IPS-NIHi11 (cell line): ENCODE results near the gene XPR1.

Experiments used
- DNase-seq: peaks from one replicate; pipeline ENCODE4 v3.0.0; 2012; ENCODE audit warnings: mixed read lengths, low spot score

XPR1 gene

DNA sequence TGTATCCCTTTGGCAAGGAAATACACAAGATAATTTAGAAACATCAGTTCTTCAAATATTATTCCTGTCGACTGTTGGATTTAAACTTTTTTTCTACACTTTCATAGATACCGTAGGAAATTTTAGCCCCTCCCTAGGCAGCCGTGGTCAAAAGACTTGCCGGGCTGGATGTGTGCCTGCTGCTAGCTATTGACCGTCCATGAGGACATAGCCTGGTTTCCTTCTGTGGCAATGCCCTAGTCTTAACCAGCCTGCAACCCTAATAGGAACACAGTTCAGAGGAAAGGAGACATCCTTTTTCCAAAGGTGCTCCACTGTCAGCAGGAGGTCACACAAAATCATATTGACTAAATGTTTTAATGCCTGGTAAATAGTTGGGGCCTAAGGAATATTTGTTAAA is 260.4 kb downstream of the XPR1 start:
- no peak for DNase-seq

DNA sequence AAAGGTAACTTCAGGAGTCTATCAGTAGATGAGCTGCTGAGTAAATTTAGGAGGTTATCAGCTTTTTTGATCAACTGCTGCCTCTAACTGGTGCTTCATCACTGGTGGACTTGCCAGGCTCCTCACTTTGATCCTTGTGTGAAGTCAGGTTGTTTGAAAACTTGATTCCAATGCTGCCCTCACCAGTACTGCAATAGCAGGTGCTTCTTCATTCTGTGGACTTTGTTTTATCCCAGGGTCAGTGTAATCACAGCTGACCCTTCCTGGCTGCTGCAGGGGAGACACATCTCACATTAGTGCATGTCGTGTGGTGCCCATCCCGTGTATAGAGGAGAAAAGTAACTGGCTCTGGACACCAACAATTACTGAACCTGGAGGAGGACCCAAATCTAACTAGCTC is 260.9 kb downstream of the XPR1 start:
- DNase-seq, result no peak

DNA sequence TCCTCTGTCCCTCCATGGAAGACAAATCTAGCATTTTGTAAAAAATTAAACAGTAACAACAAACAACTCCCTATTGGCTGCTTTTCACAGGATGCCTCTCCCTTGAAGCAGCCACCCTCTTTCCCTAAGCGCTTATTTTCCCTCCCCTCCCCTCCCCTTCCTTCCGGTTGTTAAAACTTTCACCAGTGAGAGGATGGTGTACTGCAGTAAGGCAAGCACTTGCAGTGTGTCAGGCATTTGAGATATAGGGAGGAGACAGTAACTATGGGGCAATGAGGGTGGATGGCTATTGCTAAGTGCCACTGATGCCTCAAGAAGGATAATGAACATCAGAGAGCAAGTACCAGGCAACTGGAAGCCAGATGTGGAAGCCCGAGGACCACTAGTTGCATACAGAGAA is 261.8 kb downstream of the XPR1 start:
- no peak for DNase-seq

DNA sequence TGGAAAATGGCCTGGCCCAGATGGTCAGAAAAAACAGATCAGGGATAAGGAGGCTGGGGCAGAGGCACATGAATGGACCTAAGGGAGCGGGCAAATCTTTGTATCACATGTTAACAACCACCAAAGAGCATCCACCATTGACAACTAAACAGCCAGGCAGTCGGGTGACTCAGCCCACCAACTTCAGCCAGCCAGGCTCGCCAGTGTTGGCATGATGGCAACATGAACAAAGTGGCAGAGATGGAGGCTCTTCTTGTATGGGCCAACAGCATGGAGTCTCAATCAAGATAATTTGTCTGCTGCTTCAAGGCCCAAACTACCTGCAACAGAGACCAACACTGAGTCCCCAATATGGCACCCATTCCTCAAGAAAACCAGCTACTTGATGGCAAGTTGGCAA is 264.3 kb downstream of the XPR1 start:
- no peak for DNase-seq

DNA sequence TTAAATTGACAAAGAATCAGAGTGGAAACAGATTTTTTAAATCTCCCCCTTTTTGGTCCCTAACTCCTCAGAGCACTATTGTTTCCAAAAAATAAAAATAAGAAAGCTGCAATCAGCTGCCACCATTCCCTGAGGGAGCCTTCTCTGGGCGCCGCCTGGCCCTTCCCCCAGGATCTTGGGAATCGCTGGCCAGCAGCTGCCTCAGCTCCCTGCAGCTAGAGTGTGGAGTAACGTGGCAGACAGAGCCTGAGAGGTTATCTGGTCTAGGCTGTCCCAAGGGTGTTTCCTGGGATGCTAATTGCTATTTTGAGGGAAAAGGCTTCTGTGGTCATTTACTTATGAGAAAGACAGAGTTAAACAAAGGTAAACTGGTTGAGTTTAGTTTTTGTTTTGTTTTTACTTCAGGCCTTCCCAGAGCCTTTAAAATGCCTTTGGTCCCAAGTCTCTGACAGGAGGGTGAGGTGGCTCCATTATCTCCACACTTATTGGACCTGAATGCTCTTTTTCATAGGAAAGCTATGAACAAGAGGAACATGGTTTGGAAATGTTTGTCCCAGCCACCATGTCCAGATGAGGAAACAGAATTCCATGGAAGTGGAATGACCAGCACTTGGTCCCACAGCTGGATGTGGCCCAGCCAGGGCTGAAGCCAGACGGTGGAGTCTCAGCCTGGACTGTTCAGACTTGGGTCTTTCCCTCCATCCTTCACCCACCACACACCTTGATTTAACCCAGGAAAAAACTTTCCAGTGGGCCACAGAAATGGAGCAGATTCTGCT is 266.8 kb downstream of the XPR1 start:
- DNase-seq, result peak; percentile 54

DNA sequence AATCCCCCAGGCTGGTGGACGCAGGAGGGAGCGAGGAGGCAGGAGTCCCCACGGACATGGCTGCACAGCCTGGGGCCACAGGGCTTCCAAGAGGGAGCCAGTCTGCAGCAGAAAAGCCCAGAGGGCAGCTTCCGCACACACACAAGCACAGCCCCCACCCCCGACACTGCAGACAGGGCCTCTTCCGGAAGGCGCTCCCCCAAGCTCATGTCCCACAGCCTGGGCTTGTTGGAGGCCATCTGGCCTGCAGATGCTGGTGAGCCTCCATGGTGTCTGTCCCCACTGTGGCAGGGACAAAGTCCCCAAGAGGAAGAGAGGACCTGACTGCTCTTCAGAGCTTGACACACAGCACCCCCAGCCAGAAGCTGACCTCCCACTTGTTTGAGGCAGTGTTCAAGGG is 267.4 kb downstream of the XPR1 start:
- no peak for DNase-seq

DNA sequence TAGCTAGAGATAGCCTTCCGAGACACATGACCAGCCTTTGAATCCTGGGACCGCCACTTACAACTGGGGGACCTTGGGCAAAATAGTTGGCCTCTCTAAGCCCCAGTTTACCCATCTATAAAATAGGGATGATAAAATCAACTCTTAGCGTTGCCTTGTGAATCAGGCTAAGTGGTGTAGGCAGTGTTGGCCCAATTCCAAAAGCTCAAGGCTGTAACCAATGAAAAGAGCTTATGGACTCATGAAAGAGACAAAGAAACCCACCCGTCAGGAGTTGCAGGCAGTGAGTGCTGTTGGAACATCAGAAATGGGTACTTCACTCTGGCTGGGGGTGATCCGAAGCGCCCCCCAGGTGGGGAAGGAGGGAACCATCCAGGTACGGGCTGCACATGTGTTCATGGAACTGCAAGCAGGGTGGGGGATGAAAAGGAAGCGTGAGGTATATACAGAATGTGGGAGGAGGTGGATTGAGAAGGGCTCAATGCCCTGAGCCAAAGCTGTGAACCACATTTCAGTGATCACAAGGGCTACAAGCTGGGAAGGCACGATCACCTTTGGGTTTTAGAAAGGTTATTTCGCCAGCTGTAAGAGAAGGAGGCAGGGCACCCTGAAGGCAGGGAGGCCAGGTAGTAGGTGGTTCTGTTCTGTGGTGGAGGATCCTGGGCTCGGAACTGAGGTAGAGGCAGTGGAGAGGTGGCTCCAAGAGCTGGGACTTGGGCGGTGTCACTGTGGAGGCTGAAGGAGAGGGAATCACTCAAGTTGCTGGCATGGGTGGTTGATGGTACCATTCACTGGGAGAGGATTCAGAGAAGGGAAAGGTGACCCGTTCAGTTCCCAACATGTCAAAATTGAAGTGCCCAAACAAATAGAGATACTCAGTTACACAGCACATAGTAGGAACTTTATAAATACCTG is 269.5 kb downstream of the XPR1 start:
- no peak for DNase-seq

DNA sequence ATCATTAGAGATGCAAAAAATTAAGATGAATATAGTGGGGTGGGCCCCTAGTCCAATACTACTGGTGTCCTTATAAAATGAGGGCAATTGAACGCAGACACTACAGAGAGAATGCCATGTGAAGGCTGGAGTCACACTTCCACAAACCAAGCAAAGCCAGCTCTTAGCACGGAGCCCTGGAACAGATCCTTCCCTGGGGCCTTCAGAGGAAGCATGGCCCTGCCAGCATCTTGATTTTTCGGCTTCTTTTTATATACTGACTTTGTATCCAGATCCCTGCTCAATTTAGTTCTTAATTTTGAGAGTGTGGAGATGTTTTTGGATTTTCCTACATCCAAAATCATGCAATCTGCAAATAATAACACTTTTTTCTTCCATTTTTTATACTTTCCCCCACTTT is 270.7 kb downstream of the XPR1 start:
- no peak for DNase-seq

DNA sequence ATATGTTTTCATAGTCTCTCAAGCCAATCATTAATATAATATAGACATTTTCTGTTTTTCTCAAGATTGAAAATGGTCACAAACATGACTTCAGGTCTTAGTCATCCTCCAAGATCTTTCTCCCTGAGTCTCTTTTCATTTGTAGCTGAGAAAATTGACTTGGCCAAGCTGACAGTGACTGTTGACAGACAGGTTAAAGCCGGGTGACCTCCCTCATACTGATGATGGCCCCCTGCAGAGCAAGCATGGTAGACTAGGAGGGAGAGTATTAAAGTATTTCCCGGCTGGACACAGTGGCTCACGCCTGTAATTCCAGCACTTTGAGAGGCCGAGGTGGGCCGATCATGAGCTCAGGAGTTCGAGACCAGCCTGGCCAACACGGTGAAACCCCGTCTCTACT is 274.1 kb downstream of the XPR1 start:
- peak; percentile 3 for DNase-seq

DNA sequence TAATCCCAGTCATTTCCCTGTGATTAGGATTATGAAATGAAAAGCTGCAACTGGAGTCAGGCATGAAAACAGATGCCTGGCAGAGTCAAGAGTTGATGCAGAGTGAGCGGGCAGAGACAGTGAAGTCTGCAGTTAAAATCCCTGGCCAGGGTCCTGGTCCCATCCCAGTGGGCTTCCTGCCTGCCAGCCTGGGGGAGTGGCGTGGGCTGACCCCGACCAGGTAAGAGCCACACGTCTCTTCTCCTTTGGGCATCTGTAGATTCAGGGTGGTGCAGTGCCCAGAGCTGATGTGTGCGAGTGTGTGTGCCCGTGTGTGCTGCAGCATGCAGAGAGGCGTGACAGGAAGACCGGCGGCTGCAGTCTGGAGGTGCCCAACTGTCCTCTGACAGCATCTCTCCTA is 274.7 kb downstream of the XPR1 start:
- peak; percentile 1 for DNase-seq

DNA sequence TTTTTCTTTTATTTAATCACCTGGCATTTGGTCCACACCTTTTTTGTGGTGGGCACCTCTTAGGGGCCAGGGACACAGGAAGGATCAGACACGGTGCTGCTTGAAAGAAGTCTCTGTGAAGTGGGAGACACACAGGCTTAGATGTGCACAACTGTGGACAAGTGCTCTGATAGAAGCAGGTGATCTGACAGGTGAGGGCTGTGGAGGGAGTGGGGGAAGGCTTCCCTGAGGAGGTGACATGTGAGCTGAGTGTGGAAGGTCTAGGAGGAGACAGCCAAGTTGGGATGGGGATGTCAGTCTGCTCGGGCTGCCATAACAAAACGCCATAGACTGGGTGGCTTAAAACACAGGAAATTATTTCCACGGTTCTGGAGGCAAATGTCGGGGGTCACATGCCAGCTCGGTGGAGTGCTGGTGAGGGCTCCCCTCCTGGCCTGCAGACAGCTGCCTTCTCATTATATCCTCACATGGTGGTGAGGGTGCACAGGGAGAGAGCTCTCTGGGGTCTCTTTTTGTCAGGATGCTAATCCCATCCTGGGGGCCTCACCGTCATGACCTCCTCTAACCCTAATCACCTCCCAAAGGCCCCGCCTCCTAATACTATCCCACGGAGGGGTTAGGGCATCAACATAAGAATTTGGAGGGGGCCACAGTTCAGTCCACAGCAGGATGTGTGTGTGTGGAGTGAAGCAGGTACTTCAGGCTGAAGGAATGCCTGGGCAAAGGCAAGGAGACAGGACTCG is 275.7 kb downstream of the XPR1 start:
- DNase-seq, result no peak

DNA sequence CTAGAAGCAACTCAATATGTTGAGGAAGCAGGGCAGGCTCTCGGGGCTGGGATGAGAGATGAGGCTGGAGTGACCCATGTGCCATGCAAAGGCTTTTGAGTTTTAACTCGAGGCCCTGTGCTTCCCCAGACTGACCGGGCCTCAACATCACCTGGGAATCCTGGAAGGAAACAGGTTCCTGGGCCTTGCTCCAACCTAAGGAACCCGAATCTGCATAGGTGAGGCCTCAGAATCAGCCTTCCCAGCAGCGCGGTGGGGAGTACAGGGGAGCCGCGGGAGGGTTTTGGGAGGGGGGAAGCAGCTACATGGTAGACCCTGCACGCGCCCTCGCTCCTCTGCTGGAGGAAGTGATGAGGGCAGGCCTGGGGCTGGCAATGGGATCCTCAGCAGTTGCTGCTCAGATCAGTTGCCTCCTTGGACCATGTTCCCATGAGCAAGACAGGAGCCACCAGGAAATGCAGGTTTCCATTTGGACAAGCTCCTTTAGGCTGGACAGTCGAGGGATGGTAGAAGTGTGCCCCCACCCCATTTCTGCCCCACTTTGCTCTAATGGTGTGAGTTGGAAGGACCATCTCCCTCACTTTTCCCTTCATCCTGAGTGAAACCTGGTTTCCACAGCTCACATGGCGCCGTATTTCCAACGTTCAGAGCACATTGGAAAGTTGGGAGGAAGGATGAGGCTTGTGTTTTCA is 276.4 kb downstream of the XPR1 start:
- DNase-seq, result no peak

DNA sequence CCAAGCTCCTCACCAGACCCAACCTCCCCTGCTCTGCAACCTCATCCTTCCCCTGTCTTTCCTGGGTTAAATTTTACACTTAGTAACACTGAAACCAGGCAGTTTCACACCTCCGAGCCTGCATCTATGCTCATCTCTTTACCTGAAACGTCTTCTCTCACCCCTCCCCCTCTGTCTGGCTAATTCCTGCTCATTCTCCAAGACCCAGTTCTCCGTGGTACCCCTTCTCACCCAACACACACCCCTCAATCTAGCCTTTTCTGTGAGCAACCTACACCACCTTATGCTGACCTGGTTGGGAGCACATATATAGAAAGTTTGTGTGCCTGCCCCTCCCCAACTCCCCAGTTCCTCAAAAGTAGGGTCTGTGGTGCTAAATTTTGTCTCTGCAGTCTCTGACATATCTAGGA is 277.2 kb downstream of the XPR1 start:
- no peak for DNase-seq

DNA sequence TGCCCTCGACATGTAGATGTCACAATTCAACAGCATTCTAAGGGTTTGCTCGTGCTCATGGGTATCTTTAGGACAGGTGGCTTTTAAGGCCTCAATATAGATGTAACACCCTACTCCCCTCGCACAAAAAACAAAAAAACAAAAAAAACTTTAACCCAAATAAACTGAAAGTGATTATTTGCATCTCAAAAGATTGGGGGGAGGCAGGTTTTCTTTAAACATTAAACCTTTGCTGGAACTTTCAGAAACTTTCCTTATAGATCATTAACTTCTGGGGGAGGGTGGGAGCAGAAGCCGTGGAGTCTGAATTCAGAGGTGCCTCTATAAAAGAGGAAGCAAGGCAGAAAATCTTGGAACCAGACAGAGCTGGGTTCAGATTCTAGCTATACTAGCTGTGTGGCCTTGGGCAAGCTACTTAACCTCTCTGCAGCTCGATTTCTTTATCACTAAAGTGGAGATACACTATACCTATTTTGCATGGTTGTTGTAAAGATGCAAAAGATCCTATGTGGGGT is 277.7 kb downstream of the XPR1 start:
- no peak for DNase-seq

DNA sequence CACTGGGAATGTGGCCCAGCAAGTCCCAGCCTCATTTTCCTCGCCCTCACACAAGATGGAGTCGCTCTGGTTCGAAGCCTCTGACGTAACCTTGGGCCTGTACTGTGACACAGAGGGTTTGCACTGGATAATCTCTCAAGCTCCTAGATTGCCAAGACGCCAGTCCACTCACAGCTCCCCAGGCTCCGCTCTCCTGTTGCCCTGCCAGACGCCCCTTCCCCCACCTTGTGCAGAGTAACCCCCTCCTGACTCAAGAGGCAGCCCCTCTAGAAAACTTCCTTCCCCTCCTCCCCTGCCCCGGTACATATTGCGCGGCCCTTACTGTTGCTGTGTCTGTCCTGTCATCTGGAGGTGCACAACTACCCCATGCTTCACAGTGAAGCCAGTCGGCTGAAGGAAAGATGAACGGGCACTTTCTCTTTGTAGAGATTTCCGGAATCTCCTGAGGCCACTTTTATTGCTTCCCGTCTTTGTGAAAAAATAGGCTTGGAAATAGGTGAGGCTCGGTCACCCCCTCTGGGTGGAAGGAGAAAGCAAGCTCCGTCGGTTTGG is 279.9 kb downstream of the XPR1 start:
- no peak for DNase-seq

DNA sequence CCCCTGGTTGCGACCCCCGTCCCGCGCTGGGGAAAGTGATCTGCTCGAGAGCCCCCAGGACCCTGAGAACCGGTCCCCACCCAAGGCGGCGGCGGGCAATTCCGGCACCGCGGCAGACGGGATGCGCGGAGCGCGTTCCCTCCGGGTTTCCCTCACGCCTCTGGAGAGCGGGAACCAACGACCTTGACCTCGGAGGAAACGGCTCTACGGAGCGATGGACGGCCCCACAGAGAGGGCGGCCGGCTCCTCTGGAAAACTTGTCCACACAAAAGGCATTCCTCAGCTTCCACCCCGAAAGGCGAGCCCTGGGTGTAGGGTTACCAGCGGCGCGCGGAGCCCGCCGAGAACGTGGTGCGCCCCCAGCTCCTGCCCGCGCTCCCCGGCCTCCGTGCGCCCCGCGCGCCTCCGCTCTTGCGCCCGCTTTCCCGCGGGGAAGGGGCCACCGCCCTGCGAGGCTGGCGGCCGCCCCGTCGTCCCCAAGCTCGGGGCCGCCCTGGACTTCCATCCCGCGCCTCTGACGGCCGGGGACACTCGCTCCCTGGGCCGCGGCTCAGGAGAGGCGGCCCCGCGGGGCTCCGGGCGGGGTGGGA is 280.5 kb downstream of the XPR1 start:
- DNase-seq, result peak; percentile 66

DNA sequence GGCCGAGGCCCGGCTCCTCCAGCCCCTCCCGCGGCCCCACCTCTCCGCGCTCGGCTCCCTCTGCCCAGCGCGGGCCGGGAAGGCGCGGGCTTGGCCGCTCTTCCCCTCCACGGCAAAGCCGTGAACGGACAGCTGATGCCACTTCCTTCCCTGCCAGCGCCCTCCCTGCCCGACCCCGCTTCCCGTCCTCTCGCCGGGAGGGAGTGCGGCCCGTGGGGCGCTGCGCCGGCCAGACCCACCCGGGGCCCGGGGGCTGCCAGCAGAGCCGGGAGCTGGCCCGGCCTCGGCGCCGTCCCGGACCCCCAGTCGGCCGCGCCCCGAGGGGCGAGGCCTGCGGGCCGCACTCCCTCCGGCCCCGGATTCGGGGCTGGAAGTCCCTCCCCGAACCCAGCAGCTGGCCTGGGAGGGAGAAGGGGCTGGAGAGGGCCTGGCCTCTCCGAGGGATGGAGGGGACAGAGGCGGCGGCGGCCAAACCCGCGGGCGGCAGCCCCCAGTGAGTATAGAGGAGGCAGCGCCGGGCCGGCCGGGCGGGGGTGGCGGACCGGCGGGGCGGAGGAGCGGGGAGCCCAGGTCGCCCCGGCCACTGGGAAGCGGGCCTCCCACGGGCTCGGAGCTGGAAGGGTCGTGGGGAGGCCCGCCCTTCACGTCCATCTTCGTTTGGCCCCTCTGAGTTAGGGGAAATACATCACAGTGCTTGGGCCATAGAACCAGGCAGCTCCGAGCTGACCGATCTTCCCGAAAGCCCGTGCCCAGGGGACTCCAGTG is 281.2 kb downstream of the XPR1 start, which contains the start of gene KIAA1614:
TSS of gene KIAA1614 (plus strand) at position 97 of the 765 bp plus-strand sequence. CDS start at position 444, 347 bp downstream.
- DNase-seq, result peak; percentile 74

DNA sequence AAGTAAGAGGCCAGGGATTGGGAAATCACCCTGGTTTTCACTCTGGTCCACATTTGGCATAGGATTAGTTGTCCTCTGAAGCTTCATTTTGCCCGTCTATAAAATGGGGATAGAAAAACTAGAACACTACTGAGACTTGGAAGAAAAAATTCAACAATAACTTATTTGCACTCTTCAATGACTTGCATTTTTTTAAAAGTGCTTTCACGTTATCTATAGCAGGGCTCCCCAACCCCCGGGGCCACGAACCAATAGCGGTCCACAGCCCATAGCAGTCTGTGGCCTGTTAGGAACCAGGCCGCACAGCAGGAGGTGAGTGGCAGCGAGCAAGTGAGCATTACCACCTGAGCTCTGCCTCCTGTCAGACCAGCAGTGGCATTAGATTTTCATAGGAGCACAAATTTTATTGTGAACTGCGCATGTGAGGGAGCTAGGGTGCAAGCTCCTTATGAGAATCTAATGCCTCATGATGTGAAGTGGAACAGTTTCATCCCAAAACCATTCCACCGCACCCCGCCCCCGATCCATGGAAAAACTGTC is 283.7 kb downstream of the XPR1 start:
- DNase-seq, result no peak

DNA sequence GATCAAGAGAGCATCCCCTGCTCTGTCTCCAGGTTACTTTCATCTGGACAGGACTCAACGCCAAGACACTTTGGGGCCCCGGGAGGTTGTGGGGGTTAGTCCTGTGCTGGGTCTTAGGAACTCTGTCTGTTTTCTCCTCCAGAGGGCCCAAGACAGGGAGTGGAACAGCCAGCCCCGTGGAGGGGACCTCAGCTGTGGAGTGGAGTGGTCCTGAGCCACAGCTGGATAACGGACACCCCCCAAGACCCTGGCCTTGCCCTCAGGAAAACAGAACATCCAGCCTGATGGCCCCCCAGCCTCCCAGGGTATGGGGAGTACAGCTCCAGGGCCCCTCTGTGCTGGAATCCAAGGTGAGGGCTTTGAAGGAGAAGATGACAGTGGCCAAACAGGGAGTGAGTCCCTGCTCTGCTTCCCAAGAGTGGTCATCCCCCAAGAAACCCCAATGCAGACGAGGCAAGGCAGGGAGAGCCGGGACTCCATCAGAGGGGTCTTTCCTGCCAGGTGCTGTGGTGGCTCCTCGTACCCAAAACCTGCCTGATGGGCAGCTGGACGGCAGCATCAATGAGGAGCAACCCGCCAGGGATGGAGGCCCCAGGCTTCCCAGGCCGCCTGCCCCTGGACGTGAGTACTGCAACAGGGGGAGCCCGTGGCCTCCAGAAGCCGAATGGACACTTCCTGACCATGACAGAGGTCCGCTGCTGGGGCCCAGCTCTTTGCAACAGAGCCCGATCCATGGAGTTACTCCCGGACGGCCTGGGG is 284.4 kb downstream of the XPR1 start:
- DNase-seq, result no peak
